Measurements from ENCODE around the gene TK2.

TK2 gene

GRCh38 chr16:66476328-66477027 lies 73.4 kb downstream of the TK2 start:
- H3K27me3 ChIP-seq = peaks cover 0 to 10% of the 10 kb centered on the region in 2 donors
- peaks cover 0 to 9% (median 0%) of the 10 kb centered on the region in 3 donors for H3K36me3 ChIP-seq
- H3K4me3 ChIP-seq = no peak overlapping the region
- DNase-seq = no peak
- H3K4me1 ChIP-seq = peaks cover 0 to 10% (median 2%) of the 10 kb centered on the region in 4 donors
- intact Hi-C loops (cut with DNase I; ENCODE audit: low total_unique reads) = loop anchor here (5.0 to 10.0 kb wide), 2 partner anchors 76 to 128 kb away; partner anchors contain the start of genes CKLF, CMTM3 and TK2
- H3K9me3 ChIP-seq = no peaks in the 10 kb centered on the region
- no peak overlapping the region for H3K27ac ChIP-seq
- no peak for TF ChIP-seq CTCF (IDR thresholded peaks at IDR 0.05)

- Histone ChIP-seq H3K27ac (no peak overlapping the region), H3K27me3 (peaks cover 0 to 10% of the 10 kb centered on the region in 2 donors), H3K9me3 (no peaks in the 10 kb centered on the region), H3K4me1 (peaks cover 0 to 10% (median 2%) of the 10 kb centered on the region in 4 donors), H3K36me3 (peaks cover 0 to 20% (median 4%) of the 10 kb centered on the region in 3 donors), H3K4me3 (no peak overlapping the region)
- no peak for DNase-seq
- no peak for TF ChIP-seq CTCF (IDR thresholded peaks at IDR 0.05)
- intact Hi-C loops (cut with DNase I; ENCODE audit: low total_unique reads) = loop anchor here (5.0 to 10.0 kb wide), 2 partner anchors 77 to 130 kb away; partner anchors contain the start of genes CKLF, CMTM3 and TK2
Observed at GRCh38 chr16:66475232-66475631, 74.7 kb downstream of the TK2 start.

- DNase-seq = no peak
- peaks cover 0 to 10% (median 2%) of the 10 kb centered on the region in 4 donors for H3K4me1 ChIP-seq
- TF ChIP-seq CTCF (IDR thresholded peaks at IDR 0.05) = no peak
Observed at GRCh38 chr16:66474750-66475199, 75.1 kb downstream of the TK2 start.

GRCh38 chr16:66473654-66474519 lies 76.0 kb downstream of the TK2 start:
- H3K27ac ChIP-seq = no peak overlapping the region
- TF ChIP-seq CTCF (IDR thresholded peaks at IDR 0.05) = no peak
- peaks cover 0 to 10% of the 10 kb centered on the region in 2 donors for H3K27me3 ChIP-seq
- no peak overlapping the region for H3K4me3 ChIP-seq
- peaks cover 0 to 10% (median 1%) of the 10 kb centered on the region in 4 donors for H3K4me1 ChIP-seq
- intact Hi-C loops (cut with DNase I; ENCODE audit: low total_unique reads) = loop anchor here (10.0 kb wide), 1 partner anchor 131 kb away; the partner anchor contains the start of gene CMTM3
- H3K36me3 ChIP-seq = peaks cover 0 to 20% (median 4%) of the 10 kb centered on the region in 3 donors
- no peaks in the 10 kb centered on the region for H3K9me3 ChIP-seq
- DNase-seq = no peak

More at GRCh38 chr16:66474750-66475199, 75.1 kb downstream of the TK2 start:
- no peak overlapping the region for H3K4me3 ChIP-seq
- no peaks in the 10 kb centered on the region for H3K9me3 ChIP-seq
- peaks cover 0 to 10% of the 10 kb centered on the region in 2 donors for H3K27me3 ChIP-seq
- H3K27ac ChIP-seq = no peak overlapping the region
- intact Hi-C loops (cut with DNase I; ENCODE audit: low total_unique reads) = loop anchor here (5.0 to 10.0 kb wide), 2 partner anchors 78 to 130 kb away; partner anchors contain the start of genes CKLF, CMTM3 and TK2
- H3K36me3 ChIP-seq = peaks cover 0 to 20% (median 4%) of the 10 kb centered on the region in 3 donors

GRCh38 chr16:66473051-66473571 lies 76.8 kb downstream of the TK2 start:
- no peak for DNase-seq

More at GRCh38 chr16:66473051-66473571, 76.8 kb downstream of the TK2 start:
- no peaks in the 10 kb centered on the region for H3K9me3 ChIP-seq
- peaks cover 0 to 5% (median 0%) of the 10 kb centered on the region in 4 donors for H3K4me1 ChIP-seq
- no peak overlapping the region for H3K4me3 ChIP-seq
- H3K36me3 ChIP-seq = peaks cover 0 to 20% (median 4%) of the 10 kb centered on the region in 3 donors
- peaks cover 0 to 10% of the 10 kb centered on the region in 2 donors for H3K27me3 ChIP-seq
- no peak for TF ChIP-seq CTCF (IDR thresholded peaks at IDR 0.05)
- intact Hi-C loops (cut with DNase I; ENCODE audit: low total_unique reads) = loop anchor here (10.0 kb wide), 1 partner anchor 132 kb away; the partner anchor contains the start of gene CMTM3
- H3K27ac ChIP-seq = no peak overlapping the region
